ENCODE measurements around the gene CD58.
"Not testable (repeated sequence)": the region's sequence is repeated elsewhere in the genome, so short reads cannot be mapped to it uniquely, and the experiment has no call there.

Gene CD58

DNA sequence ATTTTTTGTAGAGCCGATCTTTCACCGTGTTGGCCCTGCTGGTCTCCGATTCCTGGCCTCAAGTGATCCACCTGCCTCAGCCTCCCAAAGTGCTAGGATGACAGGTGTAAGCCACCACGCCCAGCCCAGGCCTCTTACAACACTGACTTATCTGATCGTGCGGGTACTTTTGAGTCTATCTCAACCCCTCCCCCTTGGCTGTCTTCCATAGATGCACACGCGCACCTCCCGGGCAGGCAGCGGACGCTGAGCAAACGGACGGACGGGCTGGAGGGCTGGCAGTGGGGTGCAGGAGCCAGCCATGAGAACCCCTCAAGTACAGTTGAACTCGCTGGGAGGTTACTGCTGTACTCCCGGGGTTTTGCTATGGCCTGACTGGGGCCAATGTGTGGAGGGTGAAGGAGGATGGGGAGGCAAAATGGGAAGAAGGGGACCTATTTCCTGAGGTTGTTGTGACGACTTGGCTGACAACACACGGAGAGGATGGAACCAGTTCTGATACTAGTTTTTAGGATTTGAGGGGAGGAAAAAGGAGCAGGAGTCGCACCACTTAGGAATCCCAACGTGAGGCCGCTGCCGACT lies 959 bp downstream of the CD58 start:
- no peak for DNase-seq

DNA sequence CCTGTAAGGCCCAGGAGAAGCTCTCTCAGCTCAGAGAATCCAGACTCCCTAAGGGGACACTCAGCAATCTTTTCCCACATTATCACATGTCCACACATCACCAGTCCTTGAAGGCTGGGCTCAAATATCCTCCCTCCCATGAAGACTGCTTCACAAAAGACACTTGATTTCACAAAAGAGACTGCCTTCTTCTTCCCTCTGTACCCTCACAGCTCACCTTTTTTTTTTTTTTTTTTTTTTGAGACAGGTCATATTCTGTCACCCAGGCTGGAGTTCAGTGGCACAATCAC lies 1.5 kb downstream of the CD58 start:
- DNase-seq = no peak

DNA sequence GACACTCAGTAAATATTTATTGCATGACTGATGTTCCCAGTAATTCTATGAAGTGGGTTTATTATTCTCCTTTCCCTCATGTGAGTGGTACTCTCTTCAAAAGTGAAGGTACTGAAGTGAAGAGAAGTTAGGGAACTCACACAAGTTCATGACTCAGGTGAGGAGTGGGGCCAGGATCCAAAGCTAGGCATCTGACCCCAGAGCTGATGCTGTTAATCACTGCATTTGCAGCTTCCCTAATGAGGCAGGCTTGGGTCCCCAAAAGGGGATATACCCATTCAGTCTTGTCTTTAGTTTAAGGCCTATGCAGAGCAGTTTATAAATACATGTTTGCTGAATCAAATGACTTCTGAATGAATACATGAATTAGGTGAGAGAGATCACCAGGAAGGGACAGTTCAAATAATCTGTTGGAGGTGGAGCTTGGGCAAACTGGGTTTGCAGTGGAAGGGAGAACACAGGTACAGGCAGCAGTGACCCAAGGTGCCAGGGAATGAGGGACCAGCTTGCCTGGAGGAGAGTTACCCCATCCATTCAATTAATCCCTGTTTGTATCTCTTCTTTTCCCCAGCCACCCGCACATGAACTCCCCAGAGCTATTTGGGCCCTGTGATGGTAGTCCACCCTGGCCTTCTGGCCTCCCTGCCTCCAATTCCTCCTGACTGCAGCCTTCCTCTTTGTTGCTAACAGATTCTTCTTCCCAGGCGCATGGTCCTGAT lies 2.0 kb downstream of the CD58 start:
- no peak for DNase-seq

DNA sequence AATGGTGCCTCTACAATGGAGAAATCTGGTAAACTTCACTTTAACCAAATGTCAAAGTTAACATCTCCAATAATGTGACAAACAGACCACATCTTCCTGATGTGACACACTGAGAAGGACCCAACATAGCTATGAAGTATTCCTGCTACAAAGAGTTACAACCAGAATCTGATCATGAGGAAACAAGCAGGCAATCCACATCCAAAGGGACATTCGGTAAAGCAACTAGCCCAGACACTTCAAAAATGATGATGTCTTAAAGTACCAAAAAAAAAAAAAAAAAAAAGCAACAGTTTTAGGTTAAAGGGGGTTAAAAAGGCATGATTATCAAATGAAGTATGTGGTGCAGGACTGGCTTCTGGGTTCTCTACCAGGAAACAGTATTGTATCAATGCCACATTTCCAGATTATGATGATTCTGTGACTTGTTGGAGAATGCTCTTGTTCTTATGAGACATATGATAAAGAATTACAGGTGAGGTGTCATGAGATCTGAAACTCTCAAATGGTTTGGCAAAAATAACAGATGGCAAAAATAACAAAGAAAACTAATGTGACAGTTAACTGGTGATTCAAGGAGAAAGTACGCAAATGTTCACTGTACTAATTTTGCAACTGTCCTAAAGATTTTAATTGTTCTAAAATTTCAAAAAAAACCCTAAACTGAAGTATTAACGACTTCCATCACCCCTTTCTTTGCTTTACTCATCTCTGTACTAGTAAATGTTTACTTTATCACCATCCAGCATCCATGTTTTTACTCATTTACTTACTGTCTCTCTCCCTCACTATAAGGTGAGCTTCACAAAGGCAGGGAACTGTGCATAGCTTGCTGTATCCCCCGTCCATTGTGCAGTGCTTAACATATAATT lies 2.8 kb downstream of the CD58 start:
- no peak for DNase-seq

DNA sequence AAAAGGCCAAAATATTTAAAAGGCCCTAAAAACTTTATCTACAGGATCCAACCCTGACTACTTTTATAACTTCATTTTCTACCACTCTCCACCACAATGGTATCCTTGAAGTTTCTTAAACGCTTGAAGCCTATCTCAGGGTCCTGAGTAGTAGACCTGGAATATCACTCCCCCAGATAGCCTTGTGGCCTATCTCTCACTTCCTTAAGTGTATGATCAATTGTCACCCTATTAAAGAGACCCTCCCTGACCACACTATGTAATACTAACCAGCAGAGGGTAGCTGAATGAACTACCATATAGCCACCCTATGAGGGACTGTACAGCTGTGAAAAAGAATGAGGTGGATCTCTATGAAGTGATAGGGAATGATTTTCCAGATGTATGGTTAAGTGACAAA lies 5.6 kb downstream of the CD58 start:
- no peak for DNase-seq

DNA sequence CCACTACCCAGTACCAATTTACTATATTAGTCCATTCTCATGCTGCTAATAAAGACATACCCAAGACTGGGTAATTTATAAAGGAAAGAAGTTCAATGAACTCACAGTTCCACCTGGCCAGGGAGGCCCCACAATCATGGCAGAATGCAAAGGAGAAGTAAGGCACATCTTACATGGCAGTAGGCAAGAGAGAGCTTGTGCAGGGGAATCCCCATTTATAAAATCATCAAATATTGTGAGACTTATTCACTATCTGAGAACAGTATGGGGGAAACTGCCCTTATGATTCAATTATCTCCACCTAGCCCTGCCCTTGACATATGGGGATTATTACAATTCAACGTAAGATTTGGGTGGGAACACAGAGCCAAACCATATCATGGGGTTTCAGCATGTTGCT lies 6.4 kb downstream of the CD58 start:
- DNase-seq = no peak

DNA sequence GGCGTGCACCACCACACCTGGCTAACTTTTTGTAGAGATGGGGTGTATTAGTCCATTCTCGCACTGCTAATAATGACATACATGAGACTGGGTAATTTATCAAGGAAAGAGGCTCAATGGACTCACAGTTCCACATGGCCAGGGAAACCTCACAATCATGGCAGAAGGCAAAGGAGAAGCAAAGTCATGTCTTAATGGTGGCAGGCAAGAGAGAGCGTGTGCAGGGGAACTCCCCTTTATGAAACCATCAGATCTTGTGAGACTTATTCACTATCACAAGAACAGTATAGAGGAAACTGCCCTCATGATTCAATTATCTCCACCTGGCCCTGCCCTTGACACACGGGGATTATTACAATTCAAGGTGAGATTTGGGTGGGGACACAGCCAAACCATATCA lies 8.4 kb downstream of the CD58 start:
- DNase-seq = not testable (repeated sequence)

DNA sequence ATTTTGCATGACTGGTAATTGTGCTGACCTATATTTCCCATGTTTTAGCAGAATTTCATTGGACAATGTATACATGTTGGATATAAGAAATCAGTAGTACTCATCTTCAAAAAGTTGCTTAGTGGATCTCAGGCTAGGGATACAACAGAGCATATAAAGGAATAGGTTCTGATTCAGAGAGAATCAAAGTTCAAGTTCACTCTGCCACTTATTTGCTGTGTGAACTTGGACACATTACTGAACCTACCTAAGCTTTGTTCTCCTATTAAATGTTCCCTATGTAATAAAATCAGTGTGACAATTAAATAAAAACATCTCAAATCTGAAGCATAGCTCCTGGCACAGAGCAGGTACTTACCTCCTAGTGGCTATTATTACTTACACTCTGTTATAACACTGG lies 9.3 kb downstream of the CD58 start:
- no peak for DNase-seq

DNA sequence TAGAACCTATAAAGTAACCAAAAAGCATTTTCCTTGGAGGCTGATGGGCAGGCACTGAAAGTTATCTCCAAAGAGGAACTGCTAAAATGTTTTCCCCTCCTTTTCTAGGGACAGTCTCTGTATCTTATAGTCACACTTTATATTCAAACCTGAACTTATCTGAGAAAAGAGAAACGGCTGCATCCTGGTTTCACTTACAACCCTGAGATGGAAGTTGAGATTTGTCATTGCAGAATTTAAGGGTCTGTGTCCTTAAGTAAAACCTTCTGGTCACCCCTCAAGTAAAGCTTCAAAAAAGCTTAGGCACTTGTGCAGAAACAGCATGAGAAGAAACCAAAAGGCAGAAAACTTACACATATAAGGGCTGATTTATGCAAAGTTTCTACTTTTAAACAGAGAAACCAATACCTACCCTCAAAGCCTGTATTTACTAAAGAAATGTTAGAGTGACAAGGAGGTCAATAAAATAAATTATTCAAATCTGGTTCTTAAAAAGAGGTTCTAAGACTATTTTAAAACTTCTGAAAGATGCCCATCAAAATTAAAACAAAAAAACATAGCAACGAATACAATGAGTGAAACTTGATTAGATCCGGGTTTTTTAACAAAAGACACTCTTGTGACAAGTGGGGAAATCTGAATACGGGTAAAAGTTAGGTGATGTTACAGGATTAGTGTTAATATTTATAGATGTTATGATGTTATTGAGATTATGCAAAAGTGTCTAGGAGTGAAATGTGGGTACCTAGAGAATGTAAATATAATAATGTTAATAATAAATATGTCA lies 9.9 kb downstream of the CD58 start:
- DNase-seq = no peak

DNA sequence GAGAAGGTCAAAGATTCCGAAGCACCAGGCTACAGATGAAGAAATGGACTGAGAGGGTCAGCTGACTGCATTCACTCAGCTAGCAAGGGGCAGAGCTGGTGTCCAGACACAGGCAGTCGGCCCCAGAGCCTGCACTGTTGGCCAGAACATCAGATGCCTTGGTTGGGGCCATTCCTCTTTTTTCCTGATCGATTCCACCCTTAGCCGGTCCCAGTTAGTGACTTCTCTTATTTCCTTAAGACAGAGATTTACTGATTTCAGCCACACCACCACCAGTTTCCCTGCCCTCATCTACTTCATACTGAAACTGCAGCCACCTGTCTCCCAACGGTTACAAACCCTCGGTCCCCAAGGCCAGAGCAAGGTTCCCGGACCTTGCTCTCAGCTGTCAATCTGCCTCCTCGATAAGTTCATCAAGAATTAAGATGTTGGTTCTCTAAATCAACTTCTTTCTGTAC lies 11.5 kb downstream of the CD58 start:
- DNase-seq = no peak

DNA sequence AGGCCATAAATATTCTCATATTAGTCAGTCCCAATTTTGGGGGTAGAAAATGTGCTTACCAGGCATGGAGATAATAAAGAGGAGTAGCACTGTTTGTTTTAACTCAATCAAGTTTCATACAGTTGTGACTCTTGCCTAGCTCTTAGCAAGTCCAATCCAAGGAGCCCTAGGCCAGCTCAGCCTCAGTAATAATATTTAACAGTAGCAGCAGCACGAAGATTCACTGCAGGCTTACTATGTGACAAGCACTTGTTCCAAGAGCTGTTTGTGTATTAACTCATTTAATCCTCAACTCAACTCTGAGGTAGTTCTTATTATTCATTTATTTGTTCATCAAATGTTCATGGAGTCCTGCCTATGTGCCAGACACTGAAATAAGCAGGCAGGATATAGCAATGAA lies 12.3 kb downstream of the CD58 start:
- DNase-seq = no peak

DNA sequence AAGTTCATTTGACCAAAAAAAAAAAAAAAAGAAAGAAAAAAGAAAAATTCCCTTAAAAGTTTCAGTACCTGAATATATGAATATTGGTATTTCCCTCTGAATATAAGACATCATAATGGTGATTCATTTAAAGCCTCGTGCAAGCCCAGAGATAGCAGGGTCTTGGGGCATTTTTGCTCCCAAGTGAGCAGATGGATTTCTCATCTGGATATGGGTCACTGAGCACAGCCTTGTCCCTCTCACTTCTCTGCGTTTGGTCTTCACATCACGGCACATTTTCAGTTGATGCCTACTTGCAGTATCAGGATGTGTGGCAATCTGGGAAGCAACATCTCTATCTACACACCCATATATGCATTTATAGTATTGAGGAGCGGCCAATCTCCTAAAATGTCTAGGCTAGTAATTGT lies 12.7 kb downstream of the CD58 start:
- no peak for DNase-seq

DNA sequence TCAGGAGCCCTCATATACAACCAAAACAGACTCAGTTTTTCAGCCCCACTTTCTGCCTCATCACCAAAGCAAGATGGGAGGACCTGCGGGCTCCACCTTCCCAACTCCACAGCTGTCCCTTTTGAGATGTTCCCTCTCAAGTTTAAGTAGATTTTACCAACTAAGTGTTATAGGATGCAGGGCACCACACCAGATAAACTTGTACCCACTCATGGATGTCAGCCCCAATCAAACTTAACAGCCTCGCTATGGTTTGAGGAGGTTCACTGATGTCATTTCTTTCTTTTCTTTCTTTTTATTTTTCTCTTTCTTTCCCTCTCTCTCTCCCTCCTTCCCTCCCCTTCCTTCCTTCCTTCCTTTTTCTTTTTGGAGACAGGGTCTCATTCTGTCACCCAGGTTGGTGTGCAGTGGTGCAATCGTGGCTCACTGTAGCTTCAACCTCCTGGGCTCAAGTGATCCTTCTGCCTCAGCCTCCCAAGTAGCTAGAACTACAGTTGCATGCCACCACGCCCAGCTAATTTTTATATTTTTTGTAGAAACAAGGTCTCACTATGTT lies 13.4 kb downstream of the CD58 start:
- DNase-seq = no peak

DNA sequence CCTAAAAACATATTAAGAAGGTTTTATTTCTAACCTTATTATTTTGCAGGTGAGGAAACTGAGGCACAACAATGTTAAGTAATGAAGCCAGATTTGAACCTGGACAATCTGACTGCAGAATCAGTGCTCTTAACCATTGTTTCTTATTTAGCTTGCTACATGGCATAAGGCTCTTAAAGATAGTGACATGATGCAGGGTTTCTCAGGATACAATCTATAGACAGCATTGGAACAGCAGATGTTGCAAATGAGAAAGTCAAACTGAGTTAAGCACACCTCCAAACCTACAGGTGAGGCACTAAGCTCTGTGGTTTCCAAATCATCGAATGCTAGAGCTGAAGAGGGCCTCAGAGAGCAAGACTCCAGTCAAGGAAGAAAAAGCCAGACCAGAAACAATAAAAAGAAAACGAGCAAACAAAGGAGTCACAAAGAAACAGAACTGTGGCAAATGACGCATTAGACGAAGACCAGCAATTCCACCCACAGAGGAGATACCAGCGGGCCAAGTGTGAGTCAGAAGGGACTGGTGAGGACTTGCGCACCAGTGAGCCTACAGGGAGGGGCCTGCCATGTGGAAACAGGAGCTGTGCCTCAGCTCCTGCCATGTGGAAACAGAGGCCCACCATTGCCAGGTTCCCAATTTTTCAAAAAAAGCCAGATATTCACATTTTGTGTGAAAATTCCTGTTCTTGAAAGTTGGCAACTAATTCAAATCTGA lies 14.4 kb downstream of the CD58 start:
- peak; percentile 88 for DNase-seq

DNA sequence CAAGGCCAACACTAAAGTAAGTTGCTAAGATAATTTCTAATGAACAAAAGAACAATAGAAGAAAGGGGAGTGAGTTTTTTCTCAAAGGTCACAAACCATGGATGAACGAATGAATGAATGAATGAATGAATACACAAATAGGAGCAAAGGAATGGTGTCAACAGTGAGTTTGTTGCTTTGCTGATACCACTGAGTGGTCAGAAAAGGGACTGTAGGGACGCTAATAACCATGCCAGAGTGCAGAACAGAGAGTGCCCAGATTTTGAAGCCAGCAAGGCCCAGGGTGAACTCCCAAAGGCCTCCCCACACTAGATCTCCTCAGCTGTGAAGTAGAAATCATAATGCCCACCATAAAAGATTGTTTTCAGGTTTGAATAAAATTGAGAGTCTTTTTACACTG lies 15.9 kb downstream of the CD58 start:
- no peak for DNase-seq

DNA sequence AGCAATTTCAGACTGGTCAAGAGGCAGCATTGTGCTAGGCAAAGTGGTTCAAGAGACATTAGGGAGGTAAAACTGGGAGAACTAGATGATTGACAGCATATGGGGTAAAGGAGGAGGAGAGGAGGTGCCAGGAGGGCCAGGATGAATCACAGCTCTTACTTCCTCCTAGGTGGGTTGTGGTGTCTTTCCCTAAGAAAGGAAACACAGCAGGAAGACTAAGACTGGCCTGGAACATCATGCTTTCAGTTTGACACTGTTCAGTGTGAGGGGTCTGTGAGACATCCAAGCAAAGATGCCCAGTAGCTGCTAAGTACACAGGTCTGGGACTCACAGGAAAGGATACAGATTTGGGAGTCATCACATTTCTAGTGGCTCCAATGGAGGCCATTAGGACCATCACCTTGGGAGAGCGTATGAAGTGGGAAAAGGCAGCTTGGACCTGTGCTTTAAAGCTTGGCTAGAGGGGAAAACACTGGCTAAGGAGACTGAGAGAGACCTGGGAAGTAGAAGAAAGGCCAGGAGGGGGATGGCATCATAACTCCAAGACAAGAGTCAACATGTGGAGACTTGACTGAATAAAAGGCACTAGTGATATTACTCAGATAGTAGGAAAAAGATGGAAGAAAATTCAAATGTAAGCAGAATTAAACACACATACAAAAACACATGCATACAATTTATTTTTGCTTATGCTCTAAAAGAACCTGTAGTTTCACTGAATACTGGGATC lies 17.3 kb downstream of the CD58 start:
- no peak for DNase-seq

DNA sequence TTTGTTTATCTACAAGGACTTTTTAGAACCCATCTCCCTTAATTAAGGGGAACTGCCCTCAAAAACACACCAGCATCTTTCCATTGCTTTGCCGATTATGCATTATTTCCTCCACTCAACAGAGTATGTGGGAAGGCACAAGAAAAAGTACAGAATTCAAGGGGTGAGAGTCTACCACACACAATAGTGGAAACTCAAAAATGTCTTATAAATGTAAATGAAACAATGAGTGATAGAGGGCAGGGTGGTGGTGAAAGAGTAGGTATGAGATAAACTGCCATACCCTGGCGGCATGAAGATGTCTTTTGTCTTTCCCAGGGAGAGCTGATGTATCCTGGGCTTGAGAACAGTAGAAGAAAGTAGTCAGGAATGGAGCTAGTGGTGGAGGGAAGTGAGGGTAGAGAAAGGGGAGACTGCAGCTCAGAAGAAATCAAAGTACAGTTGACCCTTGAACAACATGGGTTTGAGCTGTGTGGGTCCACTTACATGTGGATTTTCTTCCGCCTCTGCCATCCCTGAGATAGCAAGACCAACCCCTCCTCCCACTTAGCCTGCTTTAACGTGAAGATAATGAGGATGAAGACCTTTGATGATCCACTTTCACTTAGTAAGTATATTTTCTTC lies 24.4 kb downstream of the CD58 start:
- DNase-seq = no peak

DNA sequence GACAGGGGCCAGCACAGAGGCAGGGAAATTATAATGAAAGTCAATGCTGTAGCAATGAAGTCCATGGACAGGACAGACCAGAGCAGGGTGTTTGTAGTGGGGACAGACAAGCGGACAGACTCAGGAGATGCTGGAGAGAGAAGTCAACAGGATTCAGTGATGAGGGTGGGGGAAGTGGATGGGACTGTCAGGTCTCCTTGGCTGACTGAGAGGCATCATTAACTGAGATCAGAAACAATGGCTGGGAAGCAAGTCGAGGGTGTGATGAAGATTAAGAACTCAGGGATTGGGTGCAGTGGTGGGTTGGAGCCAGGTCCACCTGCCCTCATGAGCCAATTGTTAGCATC lies 25.5 kb downstream of the CD58 start:
- no peak for DNase-seq

DNA sequence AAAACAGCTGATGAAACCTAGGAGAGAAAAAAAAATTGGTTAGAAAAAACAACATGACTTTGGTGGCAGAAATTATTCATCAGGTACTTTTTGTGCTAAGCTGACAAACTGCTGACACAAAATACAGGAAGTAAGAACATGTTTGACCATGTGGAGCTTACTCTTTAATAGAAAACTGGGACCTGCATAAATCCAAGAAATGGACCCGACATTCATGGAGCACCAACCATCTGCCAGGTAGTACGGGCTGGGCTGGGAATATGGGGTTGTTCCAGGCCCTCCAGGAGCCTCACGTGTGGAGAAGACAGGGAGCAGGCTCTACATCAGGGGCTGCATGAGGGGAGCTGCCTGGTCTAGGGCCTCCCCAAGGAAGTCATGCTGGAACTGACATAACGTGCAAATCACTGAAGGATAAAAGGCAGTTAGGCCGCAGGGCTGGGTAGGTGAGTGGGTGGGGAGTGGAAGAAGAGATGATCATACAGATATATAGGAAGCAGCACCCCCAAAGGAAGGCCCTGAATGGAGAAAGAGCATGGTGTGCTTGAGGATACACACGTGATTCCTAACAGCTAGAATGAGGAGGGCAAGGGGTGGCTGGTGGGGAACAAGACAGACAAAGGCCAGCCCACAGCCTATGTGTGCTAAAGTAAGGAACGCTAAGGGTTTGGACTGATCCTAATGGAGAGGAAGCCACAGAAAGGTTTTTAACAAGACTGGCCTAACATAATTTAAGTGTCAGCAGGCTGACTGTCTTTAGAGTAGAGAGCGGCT lies 26.1 kb downstream of the CD58 start:
- no peak for DNase-seq

DNA sequence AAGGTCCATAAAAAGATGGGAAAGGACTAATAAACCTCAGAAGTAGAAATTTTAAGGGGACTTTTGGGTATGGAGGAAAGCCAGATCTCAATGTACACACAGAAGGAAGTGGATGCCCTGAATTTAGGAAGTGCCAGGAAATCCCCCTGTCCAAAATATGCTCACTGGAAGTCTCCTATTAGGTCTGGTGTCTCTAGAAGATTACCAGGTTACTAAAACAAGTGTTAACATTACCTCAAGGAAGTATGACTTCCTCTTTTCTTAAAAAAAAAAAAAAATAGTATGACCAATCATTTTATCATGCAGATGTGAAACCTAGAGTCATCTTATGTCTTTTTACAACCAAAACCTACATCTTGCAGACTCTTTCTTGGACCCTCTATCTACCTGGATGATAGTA lies 30.7 kb downstream of the CD58 start:
- no peak for DNase-seq

DNA sequence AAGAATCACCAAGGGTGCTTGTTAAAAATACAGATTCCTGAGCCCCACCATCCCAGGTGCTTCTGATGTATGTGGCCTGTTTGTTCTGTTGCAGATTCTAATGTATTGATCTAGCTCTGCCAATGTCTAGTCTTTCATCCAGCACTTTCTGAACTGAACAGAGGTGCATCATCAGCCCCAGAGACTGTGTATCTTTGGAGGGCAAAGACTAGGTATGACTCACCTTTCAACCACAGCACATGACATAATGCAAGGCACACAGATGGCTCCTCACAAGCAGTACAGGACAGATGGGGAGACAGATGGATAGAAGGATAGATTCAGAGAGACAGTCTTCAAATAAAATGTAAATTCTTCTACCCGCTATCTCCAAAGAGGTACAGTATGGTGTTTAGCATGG lies 32.3 kb downstream of the CD58 start:
- DNase-seq = peak; percentile 72
